DOHH2 (cell line): Measurements from ENCODE around the gene AIG1.

Source experiments
- EZH2phosphoT487 ChIP-seq: fragments of 200-600 bp; sonication (generic); IDR thresholded peaks from 2 replicates; pipeline ENCODE4 v1.6.1; 2017; ENCODE audit warnings: borderline replicate concordance, mild to moderate bottlenecking, antibody characterized with exemption, low read length, moderate library complexity, mixed read lengths
- TF ChIP-seq, protein P1 (sequence below): fragments of 200-600 bp; sonication (generic); IDR thresholded peaks from one replicate; pipeline ENCODE4 v1.5.1; 2014; ENCODE audit warnings: antibody characterized with exemption, mild to moderate bottlenecking, low read depth, low read length; ENCODE audit not compliant: poor library complexity, severe bottlenecking

DNA sequence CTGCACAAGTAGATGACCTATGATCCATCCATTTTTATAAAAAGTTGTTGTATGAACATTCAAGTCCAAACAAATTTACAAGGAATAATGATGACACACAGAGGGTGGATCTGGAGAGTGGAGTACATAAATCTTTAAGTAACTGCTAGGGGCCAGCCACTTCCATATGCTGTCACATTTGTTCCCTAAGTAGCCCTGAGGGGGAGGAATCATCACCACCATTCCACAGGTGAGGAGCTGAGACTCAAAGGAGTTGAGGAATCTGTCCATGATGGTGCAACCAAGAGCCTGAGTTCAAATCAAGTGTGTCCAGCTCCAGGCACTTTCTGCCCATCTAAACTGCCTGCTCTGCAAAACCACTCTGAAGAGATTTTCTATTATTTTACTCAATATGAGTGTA, 132.1 kb downstream of the AIG1 start:
- TF ChIP-seq, protein P1, sequence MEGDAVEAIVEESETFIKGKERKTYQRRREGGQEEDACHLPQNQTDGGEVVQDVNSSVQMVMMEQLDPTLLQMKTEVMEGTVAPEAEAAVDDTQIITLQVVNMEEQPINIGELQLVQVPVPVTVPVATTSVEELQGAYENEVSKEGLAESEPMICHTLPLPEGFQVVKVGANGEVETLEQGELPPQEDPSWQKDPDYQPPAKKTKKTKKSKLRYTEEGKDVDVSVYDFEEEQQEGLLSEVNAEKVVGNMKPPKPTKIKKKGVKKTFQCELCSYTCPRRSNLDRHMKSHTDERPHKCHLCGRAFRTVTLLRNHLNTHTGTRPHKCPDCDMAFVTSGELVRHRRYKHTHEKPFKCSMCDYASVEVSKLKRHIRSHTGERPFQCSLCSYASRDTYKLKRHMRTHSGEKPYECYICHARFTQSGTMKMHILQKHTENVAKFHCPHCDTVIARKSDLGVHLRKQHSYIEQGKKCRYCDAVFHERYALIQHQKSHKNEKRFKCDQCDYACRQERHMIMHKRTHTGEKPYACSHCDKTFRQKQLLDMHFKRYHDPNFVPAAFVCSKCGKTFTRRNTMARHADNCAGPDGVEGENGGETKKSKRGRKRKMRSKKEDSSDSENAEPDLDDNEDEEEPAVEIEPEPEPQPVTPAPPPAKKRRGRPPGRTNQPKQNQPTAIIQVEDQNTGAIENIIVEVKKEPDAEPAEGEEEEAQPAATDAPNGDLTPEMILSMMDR = no peak
- TF ChIP-seq EZH2phosphoT487 = no peak
